Suprapubic skin (tissue), 4 donors: ENCODE data around the gene IL17RA. TPM values are rescaled to one million over a fixed set of nuclear protein-coding genes. Genes with fewer than 3 reads are reported as not detected.

Experiments used
- DNase-seq, 2 donors: peaks; one replicate each; pipeline ENCODE4 v3.0.0-alpha.2; 2019; ENCODE audit warnings: low spot score in 2 of 2
- H3K27ac ChIP-seq: fragments of 200-600 bp; sonication (generic); one replicate; pipeline ENCODE4 v1.5.1; 2019
- H3K27me3 ChIP-seq: fragments of 200-600 bp; sonication (generic); one replicate; pipeline ENCODE4 v1.5.1; 2019
- H3K36me3 ChIP-seq: fragments of 200-600 bp; sonication (generic); one replicate; pipeline ENCODE4 v1.5.1; 2019
- H3K4me1 ChIP-seq: fragments of 200-600 bp; sonication (generic); one replicate; pipeline ENCODE4 v1.5.1; 2019
- H3K4me3 ChIP-seq: fragments of 200-600 bp; sonication (generic); one replicate; pipeline ENCODE4 v1.5.1; 2019; ENCODE audit warnings: mild to moderate bottlenecking
- H3K9me3 ChIP-seq: fragments of 200-600 bp; sonication (generic); one replicate; pipeline ENCODE4 v1.5.1; 2019
- CTCF ChIP-seq, 2 donors: fragments of 200-600 bp in 1 of 2; fragments of 450-650 bp in 1 of 2; sonication (generic) in 1 of 2; IDR thresholded peaks; one replicate each; pipeline ENCODE4 v1.5.1; 2016 to 2019; ENCODE audit warnings: antibody characterized with exemption in 2 of 2, mild to moderate bottlenecking in 1 of 2, moderate library complexity in 1 of 2
- EP300 ChIP-seq: sonication (generic); formaldehyde crosslinking; IDR thresholded peaks from one replicate; pipeline ENCODE4 v1.6.1; 2017; ENCODE audit warnings: antibody characterized with exemption
- POLR2A ChIP-seq, 2 donors: fragments of 450-650 bp; IDR thresholded peaks; one replicate each; pipeline ENCODE4 v1.6.1; 2017; ENCODE audit warnings: antibody characterized with exemption in 2 of 2, mild to moderate bottlenecking in 2 of 2, moderate library complexity in 2 of 2
- POLR2AphosphoS5 ChIP-seq, 3 donors: sonication (generic); formaldehyde crosslinking; IDR thresholded peaks; one replicate each; pipeline ENCODE4 v1.6.1; 2017; ENCODE audit warnings: antibody characterized with exemption in 3 of 3
- WGBS: methylation state at CpG from one replicate; pipeline ENCODE4 v1.1.5; 2018; 5-methylcytosine and 5-hydroxymethylcytosine counted together
- total RNA-seq, 4 donors: library from RNA; depleted of rRNA; stranded (reverse); fragments of >200 nt; gene quantifications; one replicate each; pipeline ENCODE4 v1.1.0, GENCODE V29; 2016

Gene IL17RA
- total RNA-seq, 4 donors from 2014 or later = 16.2 to 22.6 (median 21.4) TPM

- Histone ChIP-seq H3K27ac (no peak overlapping the region), H3K9me3 (no peaks in the 10 kb centered on the region), H3K4me1 (peaks cover 7% of the 10 kb centered on the region), H3K27me3 (no peaks in the 10 kb centered on the region), H3K36me3 (no peaks in the 10 kb centered on the region), H3K4me3 (no peak overlapping the region)
- no peak for TF ChIP-seq POLR2A (IDR thresholded peaks at IDR 0.05)
- TF ChIP-seq CTCF (IDR thresholded peaks at IDR 0.05) = no peak
- no peak for TF ChIP-seq POLR2AphosphoS5 (IDR thresholded peaks at IDR 0.05)
- TF ChIP-seq EP300 = no peak
- no peak for DNase-seq
Measured at GRCh38 chr22:17074648-17075002, 10.2 kb upstream of the IL17RA start.

- no peaks in the 10 kb centered on the region for H3K36me3 ChIP-seq
- H3K27ac ChIP-seq = no peak overlapping the region
- peaks cover 7% of the 10 kb centered on the region for H3K4me1 ChIP-seq
- no peak for DNase-seq
- H3K4me3 ChIP-seq = no peak overlapping the region
- no peak for TF ChIP-seq EP300
- TF ChIP-seq POLR2A (IDR thresholded peaks at IDR 0.05) = no peak
- no peak for TF ChIP-seq CTCF (IDR thresholded peaks at IDR 0.05)
- no peak for TF ChIP-seq POLR2AphosphoS5 (IDR thresholded peaks at IDR 0.05)
- no peaks in the 10 kb centered on the region for H3K9me3 ChIP-seq
- no peaks in the 10 kb centered on the region for H3K27me3 ChIP-seq
Measured at GRCh38 chr22:17077255-17077654, 7.5 kb upstream of the IL17RA start.

GRCh38 chr22:17079572-17079971 lies 5.2 kb upstream of the IL17RA start:
- H3K27ac ChIP-seq = no peak overlapping the region
- H3K27me3 ChIP-seq = no peaks in the 10 kb centered on the region
- WGBS = 80% methylated on average over 4 of the region's 4 CpGs
- no peak overlapping the region for H3K4me3 ChIP-seq
- TF ChIP-seq POLR2A (IDR thresholded peaks at IDR 0.05) (no peak), EP300 (no peak), CTCF (IDR thresholded peaks at IDR 0.05) (no peak), POLR2AphosphoS5 (IDR thresholded peaks at IDR 0.05) (no peak)
- H3K4me1 ChIP-seq = peaks cover 15% of the 10 kb centered on the region
- peak; percentile 16 to 53 for DNase-seq
- no peaks in the 10 kb centered on the region for H3K36me3 ChIP-seq
- H3K9me3 ChIP-seq = no peaks in the 10 kb centered on the region

GRCh38 chr22:17083255-17083654 lies 1.5 kb upstream of the IL17RA start:
- DNase-seq = peak; percentile 43 to 46

GRCh38 chr22:17083811-17084441 lies 874 bp upstream of the IL17RA start:
- H3K4me3 ChIP-seq = peak overlapping the region; percentile 70
- no peaks in the 10 kb centered on the region for H3K9me3 ChIP-seq
- H3K27ac ChIP-seq = peak overlapping the region; percentile 88
- peak; percentile 71 to 82 for DNase-seq
- TF ChIP-seq EP300 (no peak), POLR2A (IDR thresholded peaks at IDR 0.05) (no peak), CTCF (IDR thresholded peaks at IDR 0.05) (no peak), POLR2AphosphoS5 (IDR thresholded peaks at IDR 0.05) (no peak)
- no peaks in the 10 kb centered on the region for H3K27me3 ChIP-seq
- 78% methylated on average over 33 of the region's 33 CpGs for WGBS
- H3K36me3 ChIP-seq = no peaks in the 10 kb centered on the region
- H3K4me1 ChIP-seq = peaks cover 30% of the 10 kb centered on the region

More at GRCh38 chr22:17083255-17083654, 1.5 kb upstream of the IL17RA start:
- TF ChIP-seq EP300 (no peak), POLR2A (IDR thresholded peaks at IDR 0.05) (no peak), POLR2AphosphoS5 (IDR thresholded peaks at IDR 0.05) (no peak), CTCF (IDR thresholded peaks at IDR 0.05) (no peak)
- peaks cover 30% of the 10 kb centered on the region for H3K4me1 ChIP-seq
- H3K36me3 ChIP-seq = no peaks in the 10 kb centered on the region
- no peaks in the 10 kb centered on the region for H3K27me3 ChIP-seq
- H3K27ac ChIP-seq = no peak overlapping the region
- no peaks in the 10 kb centered on the region for H3K9me3 ChIP-seq
- WGBS = 95% methylated on average over 5 of the region's 5 CpGs
- no peak overlapping the region for H3K4me3 ChIP-seq
